IMR-90 (cell line): ENCODE measurements around the gene USP6NL.

Source experiments
- CEBPB ChIP-seq: IDR thresholded peaks from 2 replicates; pipeline ENCODE4 v1.6.1; 2012; ENCODE audit warnings: low read depth, low read length, improper control_type of control experiment
- POLR2A ChIP-seq: IDR thresholded peaks from 2 replicates; pipeline ENCODE4 v1.6.1; 2012; ENCODE audit warnings: mild to moderate bottlenecking, low read depth, low read length
- TF ChIP-seq, protein P1 (sequence below): conservative IDR thresholded peaks from 2 replicates; pipeline ENCODE4 v1.5.1; 2012; ENCODE audit warnings: mild to moderate bottlenecking, low read depth, low read length, improper control_type of control experiment

- TF ChIP-seq, protein P1, sequence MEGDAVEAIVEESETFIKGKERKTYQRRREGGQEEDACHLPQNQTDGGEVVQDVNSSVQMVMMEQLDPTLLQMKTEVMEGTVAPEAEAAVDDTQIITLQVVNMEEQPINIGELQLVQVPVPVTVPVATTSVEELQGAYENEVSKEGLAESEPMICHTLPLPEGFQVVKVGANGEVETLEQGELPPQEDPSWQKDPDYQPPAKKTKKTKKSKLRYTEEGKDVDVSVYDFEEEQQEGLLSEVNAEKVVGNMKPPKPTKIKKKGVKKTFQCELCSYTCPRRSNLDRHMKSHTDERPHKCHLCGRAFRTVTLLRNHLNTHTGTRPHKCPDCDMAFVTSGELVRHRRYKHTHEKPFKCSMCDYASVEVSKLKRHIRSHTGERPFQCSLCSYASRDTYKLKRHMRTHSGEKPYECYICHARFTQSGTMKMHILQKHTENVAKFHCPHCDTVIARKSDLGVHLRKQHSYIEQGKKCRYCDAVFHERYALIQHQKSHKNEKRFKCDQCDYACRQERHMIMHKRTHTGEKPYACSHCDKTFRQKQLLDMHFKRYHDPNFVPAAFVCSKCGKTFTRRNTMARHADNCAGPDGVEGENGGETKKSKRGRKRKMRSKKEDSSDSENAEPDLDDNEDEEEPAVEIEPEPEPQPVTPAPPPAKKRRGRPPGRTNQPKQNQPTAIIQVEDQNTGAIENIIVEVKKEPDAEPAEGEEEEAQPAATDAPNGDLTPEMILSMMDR: no peak
- TF ChIP-seq POLR2A: no peak
- no peak for TF ChIP-seq CEBPB
These were observed 177.8 kb downstream of the USP6NL start for GRCh38 chr10:11433657-11434056.
